ENCODE results near the gene KRT85.

Gene KRT85

DNA sequence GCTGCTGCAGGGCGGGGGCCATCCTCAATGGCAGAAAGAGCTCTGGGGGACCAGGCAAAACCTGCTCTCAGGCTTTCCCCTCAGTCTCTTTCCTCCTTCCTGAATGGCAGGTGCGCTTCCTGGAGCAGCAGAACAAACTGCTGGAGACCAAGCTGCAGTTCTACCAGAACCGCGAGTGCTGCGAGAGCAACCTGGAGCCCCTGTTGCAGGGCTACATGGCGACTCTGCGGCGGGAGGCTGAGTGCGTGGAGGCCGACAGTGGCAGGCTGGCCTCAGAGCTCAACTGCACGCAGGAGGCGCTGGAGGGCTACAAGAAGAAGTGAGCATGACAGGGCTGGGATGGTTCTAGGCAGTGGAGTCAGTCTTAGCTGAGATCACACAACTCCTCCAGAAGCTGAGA, 23.2 kb downstream of the KRT85 start:
- Histone ChIP-seq H3K9me3 (ENCODE audit: low read depth, low read length) (no peaks in the 10 kb centered on the region), H3K27ac (no peak overlapping the region), H3K9ac (ENCODE audit: insufficient read length) (no peak overlapping the region), H3K4me3 (no peak overlapping the region), H3K36me3 (ENCODE audit: insufficient read depth, low read length) (no peaks in the 10 kb centered on the region)
- no peak for TF ChIP-seq FOXP2 (optimal IDR thresholded peaks at IDR 0.05; ENCODE audit: control extremely low read depth, extremely low read length, insufficient read depth)
- TF ChIP-seq POLR2AphosphoS5 (IDR thresholded peaks at IDR 0.05; ENCODE audit: borderline replicate concordance, low read depth, low read length) = no peak
- no peak for TF ChIP-seq EZH2 (IDR thresholded peaks at IDR 0.05)
- no peak for DNase-seq (ENCODE audit: low read depth, low spot score)

GRCh38 chr12:52343550-52343949, 23.7 kb downstream of the KRT85 start:
- no peaks in the 10 kb centered on the region for H3K36me3 ChIP-seq (ENCODE audit: insufficient read depth, low read length)
- TF ChIP-seq EZH2 (IDR thresholded peaks at IDR 0.05) (no peak), POLR2AphosphoS5 (IDR thresholded peaks at IDR 0.05; ENCODE audit: borderline replicate concordance, low read depth, low read length) (no peak), FOXP2 (optimal IDR thresholded peaks at IDR 0.05; ENCODE audit: control extremely low read depth, extremely low read length, insufficient read depth) (no peak)
- no peak for DNase-seq (ENCODE audit: low read depth, low spot score)

DNA sequence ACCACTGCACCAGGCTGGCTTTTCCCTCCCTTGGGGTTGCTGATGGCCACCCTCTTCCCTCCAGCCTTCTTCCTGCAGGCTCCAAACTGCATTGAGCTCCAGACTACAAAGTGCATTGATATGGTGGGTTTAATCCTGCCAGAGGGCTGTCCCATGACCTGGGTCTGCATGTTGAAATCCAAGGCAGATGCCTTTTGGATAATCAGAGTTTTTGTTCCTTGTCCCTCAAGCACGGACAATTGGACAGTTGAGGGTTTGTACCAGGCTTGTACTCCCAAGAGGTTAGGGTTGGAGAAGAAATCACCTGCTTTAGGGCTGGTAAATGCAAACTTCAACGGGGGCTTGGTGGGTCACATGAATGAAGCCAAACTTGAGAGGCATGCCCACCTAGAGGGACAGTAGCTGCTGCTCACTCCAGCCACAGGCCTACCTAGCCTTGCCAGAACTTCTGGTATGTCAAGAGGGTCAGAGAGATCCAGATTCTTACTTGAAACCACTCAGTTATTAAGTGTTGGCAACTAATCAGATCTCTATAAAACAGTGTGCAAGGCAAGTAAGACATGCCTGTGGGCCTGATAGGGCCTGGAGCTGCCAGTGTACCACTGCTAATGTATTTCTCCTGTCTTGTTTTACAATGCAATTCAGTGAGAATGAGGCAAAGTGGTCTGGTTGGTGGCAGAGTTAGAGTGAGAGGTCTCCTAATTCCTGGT, 24.3 kb downstream of the KRT85 start:
- Histone ChIP-seq H3K4me3 (no peak overlapping the region), H3K27ac (no peak overlapping the region), H3K36me3 (ENCODE audit: insufficient read depth, low read length) (no peaks in the 10 kb centered on the region), H3K9ac (ENCODE audit: insufficient read length) (no peak overlapping the region), H3K9me3 (ENCODE audit: low read depth, low read length) (no peaks in the 10 kb centered on the region)
- no peak for DNase-seq (ENCODE audit: low read depth, low spot score)
- TF ChIP-seq EZH2 (IDR thresholded peaks at IDR 0.05) (no peak), POLR2AphosphoS5 (IDR thresholded peaks at IDR 0.05; ENCODE audit: borderline replicate concordance, low read depth, low read length) (no peak), FOXP2 (optimal IDR thresholded peaks at IDR 0.05; ENCODE audit: control extremely low read depth, extremely low read length, insufficient read depth) (no peak)

More at GRCh38 chr12:52343550-52343949, 23.7 kb downstream of the KRT85 start:
- H3K4me3 ChIP-seq = no peak overlapping the region
- no peak overlapping the region for H3K9ac ChIP-seq (ENCODE audit: insufficient read length)
- H3K9me3 ChIP-seq (ENCODE audit: low read depth, low read length) = no peaks in the 10 kb centered on the region
- H3K27ac ChIP-seq = no peak overlapping the region

GRCh38 chr12:52341066-52341580, 26.2 kb downstream of the KRT85 start:
- no peak for DNase-seq (ENCODE audit: low read depth, low spot score)
- no peaks in the 10 kb centered on the region for H3K36me3 ChIP-seq (ENCODE audit: insufficient read depth, low read length)
- TF ChIP-seq FOXP2 (optimal IDR thresholded peaks at IDR 0.05; ENCODE audit: control extremely low read depth, extremely low read length, insufficient read depth) = no peak
- TF ChIP-seq POLR2AphosphoS5 (IDR thresholded peaks at IDR 0.05; ENCODE audit: borderline replicate concordance, low read depth, low read length) = no peak
- TF ChIP-seq EZH2 (IDR thresholded peaks at IDR 0.05) = no peak
- no peaks in the 10 kb centered on the region for H3K9me3 ChIP-seq (ENCODE audit: low read depth, low read length)
- no peak overlapping the region for H3K9ac ChIP-seq (ENCODE audit: insufficient read length)
- no peak overlapping the region for H3K4me3 ChIP-seq
- H3K27ac ChIP-seq = no peak overlapping the region

DNA sequence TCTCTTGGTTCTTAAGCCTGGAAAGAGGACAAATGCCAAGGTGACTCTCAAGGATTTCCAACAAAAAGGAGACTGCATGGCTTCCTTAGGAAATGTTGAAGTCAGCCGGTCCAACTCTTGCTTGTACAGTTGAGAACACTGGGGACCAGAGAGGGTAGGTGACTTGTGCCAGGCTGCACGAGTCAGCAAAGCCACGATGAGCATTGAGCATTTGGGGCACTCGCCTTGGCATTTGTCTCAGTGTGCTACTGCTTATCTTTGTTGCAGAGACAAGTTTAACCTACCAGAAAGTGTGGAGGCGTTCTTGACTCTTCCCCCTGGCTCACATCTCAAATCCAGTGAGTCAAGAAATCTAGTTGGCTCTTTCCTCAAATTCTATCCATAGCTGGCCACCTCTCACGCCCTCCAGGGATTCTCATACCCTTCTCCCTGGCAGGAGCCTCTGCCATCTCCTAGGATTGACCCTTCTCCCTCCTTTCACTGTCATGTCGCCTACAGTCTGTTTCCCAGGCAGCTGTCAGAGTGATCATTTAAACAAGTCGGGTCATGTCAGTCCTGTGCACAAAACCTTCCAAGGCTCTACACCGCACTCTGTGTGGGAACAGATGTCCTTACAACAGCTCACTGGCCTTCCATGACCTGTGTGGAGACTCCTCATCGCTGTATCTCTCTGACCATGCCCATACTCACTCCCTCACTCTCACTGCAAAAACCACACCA, 28.9 kb downstream of the KRT85 start:
- Histone ChIP-seq H3K36me3 (ENCODE audit: insufficient read depth, low read length) (no peaks in the 10 kb centered on the region), H3K27ac (no peak overlapping the region), H3K9ac (ENCODE audit: insufficient read length) (no peak overlapping the region), H3K9me3 (ENCODE audit: low read depth, low read length) (no peaks in the 10 kb centered on the region), H3K4me3 (no peak overlapping the region)
- TF ChIP-seq FOXP2 (optimal IDR thresholded peaks at IDR 0.05; ENCODE audit: control extremely low read depth, extremely low read length, insufficient read depth) (no peak), EZH2 (IDR thresholded peaks at IDR 0.05) (no peak)
- DNase-seq (ENCODE audit: low read depth, low spot score) = no peak

DNA sequence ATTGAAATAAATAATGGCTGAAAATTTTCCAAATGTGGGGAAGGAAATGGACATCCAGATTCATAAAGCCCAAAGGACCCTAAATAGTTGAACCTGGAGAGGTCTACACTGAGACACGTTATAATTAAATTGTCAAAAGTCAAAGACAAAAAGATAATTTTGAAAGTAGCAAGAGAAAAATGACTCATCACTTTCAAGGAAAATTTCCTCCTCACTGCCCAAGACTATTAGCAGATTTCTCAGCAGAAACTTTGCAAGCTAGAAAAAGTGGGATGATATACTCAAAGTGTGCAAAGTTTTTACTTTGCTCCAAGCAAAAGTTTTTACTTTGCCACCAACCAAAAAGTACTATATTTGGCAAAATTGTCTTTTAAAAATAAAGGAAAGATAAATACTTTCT, 30.2 kb downstream of the KRT85 start:
- Histone ChIP-seq H3K27ac (no peak overlapping the region), H3K36me3 (ENCODE audit: insufficient read depth, low read length) (no peaks in the 10 kb centered on the region), H3K9ac (ENCODE audit: insufficient read length) (no peak overlapping the region), H3K4me3 (no peak overlapping the region), H3K9me3 (ENCODE audit: low read depth, low read length) (no peaks in the 10 kb centered on the region)
- no peak for TF ChIP-seq POLR2AphosphoS5 (IDR thresholded peaks at IDR 0.05; ENCODE audit: borderline replicate concordance, low read depth, low read length)
- TF ChIP-seq EZH2 (IDR thresholded peaks at IDR 0.05) = no peak
- no peak for TF ChIP-seq FOXP2 (optimal IDR thresholded peaks at IDR 0.05; ENCODE audit: control extremely low read depth, extremely low read length, insufficient read depth)
- DNase-seq (ENCODE audit: low read depth, low spot score) = no peak

GRCh38 chr12:52336641-52337040, 30.6 kb downstream of the KRT85 start:
- no peak for DNase-seq (ENCODE audit: low read depth, low spot score)
- no peaks in the 10 kb centered on the region for H3K36me3 ChIP-seq (ENCODE audit: insufficient read depth, low read length)
- TF ChIP-seq EZH2 (IDR thresholded peaks at IDR 0.05) (no peak), POLR2AphosphoS5 (IDR thresholded peaks at IDR 0.05; ENCODE audit: borderline replicate concordance, low read depth, low read length) (no peak)
- no peaks in the 10 kb centered on the region for H3K9me3 ChIP-seq (ENCODE audit: low read depth, low read length)
- H3K27ac ChIP-seq = no peak overlapping the region
- no peak overlapping the region for H3K9ac ChIP-seq (ENCODE audit: insufficient read length)
- no peak overlapping the region for H3K4me3 ChIP-seq

DNA sequence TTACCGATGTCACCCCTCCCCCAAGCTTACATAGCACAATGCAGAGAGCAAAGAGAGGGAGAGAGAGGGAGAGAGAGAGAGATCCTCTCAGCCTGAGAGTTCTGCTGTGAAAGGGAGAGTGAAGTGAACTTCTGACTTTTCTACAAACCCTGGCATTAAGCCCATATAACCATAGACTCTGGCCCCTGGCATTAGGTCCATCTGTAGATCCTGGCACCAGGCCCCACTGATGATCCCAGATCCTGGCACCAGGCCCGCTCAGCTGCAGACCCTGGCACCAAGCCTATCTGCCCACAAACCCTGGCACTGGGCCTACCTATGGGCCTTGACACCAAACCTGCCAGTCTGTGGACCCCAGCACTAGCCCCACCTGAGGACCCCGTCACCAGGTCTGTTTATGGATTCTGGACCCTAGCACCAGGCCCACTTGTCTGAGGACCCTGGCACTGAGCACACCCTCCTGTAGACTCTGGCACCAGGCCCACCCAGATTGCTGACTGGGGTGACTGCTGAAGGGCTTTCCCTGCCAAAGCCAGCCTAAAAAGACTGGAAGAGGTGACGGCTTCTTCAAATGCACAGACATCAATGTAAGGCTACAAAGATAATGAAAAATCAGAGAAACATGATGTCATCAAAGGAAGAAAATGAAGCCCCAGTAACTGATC, 31.6 kb downstream of the KRT85 start:
- Histone ChIP-seq H3K4me3 (no peak overlapping the region), H3K36me3 (ENCODE audit: insufficient read depth, low read length) (no peaks in the 10 kb centered on the region), H3K9me3 (ENCODE audit: low read depth, low read length) (no peaks in the 10 kb centered on the region), H3K27ac (no peak overlapping the region), H3K9ac (ENCODE audit: insufficient read length) (no peak overlapping the region)
- TF ChIP-seq EZH2 (IDR thresholded peaks at IDR 0.05) = no peak
- TF ChIP-seq POLR2AphosphoS5 (IDR thresholded peaks at IDR 0.05; ENCODE audit: borderline replicate concordance, low read depth, low read length) = no peak
- TF ChIP-seq FOXP2 (optimal IDR thresholded peaks at IDR 0.05; ENCODE audit: control extremely low read depth, extremely low read length, insufficient read depth) = no peak
- no peak for DNase-seq (ENCODE audit: low read depth, low spot score)

Measured in SK-N-MC (cell line).